GM12873 (cell line): ENCODE data around the gene RPL12.

ENCODE experiments used
- CTCF ChIP-seq: IDR thresholded peaks from 2 replicates; pipeline ENCODE4 v1.5.1; 2012; ENCODE audit warnings: low read depth, mild to moderate bottlenecking, moderate library complexity, low read length, control low read depth; ENCODE audit not compliant: insufficient read depth; ENCODE audit errors: missing control alignments

The RPL12 gene

GRCh38 chr9:127399736-127400269 lies 51.4 kb downstream of the RPL12 start:
- no peak for TF ChIP-seq CTCF

- no peak for TF ChIP-seq CTCF
These were observed 52.3 kb downstream of the RPL12 start for GRCh38 chr9:127398715-127399400.

GRCh38 chr9:127398275-127398647 lies 52.9 kb downstream of the RPL12 start:
- TF ChIP-seq CTCF, result no peak
